ENCODE measurements around the gene POU6F2.

- TF ChIP-seq CTCF (conservative IDR thresholded peaks at IDR 0.05; ENCODE audit: low read length) (no peak), EZH2phosphoT487 (IDR thresholded peaks at IDR 0.05; ENCODE audit: borderline replicate concordance) (no peak)
Measured at GRCh38 chr7:39468808-39469374, 491.2 kb downstream of the POU6F2 start.

Measured in Loucy (cell line).